ENCODE results near the gene CCDC91.

DNA sequence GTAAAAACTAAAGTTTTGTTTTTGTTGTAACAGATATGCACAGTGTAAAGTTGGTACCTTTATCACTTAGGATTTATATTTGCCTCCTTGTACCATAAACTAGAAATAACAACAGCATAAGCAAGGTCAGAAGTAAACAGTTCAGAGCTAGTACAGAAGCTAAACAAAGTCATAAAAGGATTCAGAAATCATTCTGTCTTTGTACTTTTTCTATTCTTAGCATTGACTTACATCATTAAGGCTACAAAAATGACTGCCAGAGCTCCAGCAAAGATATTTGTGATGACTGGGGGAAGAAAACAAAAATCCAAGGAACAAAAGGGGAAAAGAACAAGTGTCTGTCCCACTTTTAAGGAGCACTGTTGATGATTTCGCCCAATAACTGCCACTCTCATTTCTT, 347.2 kb downstream of the CCDC91 start:
- TF ChIP-seq POLR2AphosphoS5 (IDR thresholded peaks at IDR 0.05) = no peak
- no peak for TF ChIP-seq EP300 (IDR thresholded peaks at IDR 0.05)
- TF ChIP-seq, protein P1, sequence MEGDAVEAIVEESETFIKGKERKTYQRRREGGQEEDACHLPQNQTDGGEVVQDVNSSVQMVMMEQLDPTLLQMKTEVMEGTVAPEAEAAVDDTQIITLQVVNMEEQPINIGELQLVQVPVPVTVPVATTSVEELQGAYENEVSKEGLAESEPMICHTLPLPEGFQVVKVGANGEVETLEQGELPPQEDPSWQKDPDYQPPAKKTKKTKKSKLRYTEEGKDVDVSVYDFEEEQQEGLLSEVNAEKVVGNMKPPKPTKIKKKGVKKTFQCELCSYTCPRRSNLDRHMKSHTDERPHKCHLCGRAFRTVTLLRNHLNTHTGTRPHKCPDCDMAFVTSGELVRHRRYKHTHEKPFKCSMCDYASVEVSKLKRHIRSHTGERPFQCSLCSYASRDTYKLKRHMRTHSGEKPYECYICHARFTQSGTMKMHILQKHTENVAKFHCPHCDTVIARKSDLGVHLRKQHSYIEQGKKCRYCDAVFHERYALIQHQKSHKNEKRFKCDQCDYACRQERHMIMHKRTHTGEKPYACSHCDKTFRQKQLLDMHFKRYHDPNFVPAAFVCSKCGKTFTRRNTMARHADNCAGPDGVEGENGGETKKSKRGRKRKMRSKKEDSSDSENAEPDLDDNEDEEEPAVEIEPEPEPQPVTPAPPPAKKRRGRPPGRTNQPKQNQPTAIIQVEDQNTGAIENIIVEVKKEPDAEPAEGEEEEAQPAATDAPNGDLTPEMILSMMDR (IDR thresholded peaks at IDR 0.05) = no peak

Data from suprapubic skin (tissue), 4 donors.